Glomerular endothelial cell (primary cell): ENCODE results near the gene USP13. TPM values are rescaled to one million over a fixed set of nuclear protein-coding genes. Genes with fewer than 3 reads are reported as not detected.

Experiments
- DNase-seq: peaks from one replicate; pipeline ENCODE4 v3.0.0-alpha.2; 2011; ENCODE audit warnings: low read depth, low spot score; ENCODE audit errors: extremely low read depth
- total RNA-seq: library from RNA; depleted of rRNA; stranded (reverse); fragments of >200 nt; gene quantifications from 2 replicates; pipeline ENCODE4 v1.2.3, GENCODE V29; 2015

USP13 gene
- total RNA-seq, 1 donor from 2014 or later = 23.3 TPM

GRCh38 chr3:179731544-179731943, 78.7 kb downstream of the USP13 start:
- no peak for DNase-seq

- DNase-seq = no peak
These were observed 80.0 kb downstream of the USP13 start for GRCh38 chr3:179732661-179733348.

- no peak for DNase-seq
These were observed 81.0 kb downstream of the USP13 start for GRCh38 chr3:179733797-179734196.

GRCh38 chr3:179734497-179735281, 81.8 kb downstream of the USP13 start:
- no peak for DNase-seq

- DNase-seq = no peak
These were observed 82.5 kb downstream of the USP13 start for GRCh38 chr3:179735321-179735720.

GRCh38 chr3:179738998-179739397, 86.2 kb downstream of the USP13 start:
- no peak for DNase-seq

- DNase-seq = no peak
These were observed 87.2 kb downstream of the USP13 start for GRCh38 chr3:179739816-179740594.

- no peak for DNase-seq
These were observed 91.1 kb downstream of the USP13 start for GRCh38 chr3:179743913-179744312.

GRCh38 chr3:179744667-179745066, 91.8 kb downstream of the USP13 start:
- no peak for DNase-seq

- no peak for DNase-seq
These were observed 92.2 kb downstream of the USP13 start for GRCh38 chr3:179745079-179745478.

GRCh38 chr3:179745716-179746115, 92.9 kb downstream of the USP13 start:
- DNase-seq = no peak

GRCh38 chr3:179750720-179751328, 98.0 kb downstream of the USP13 start:
- DNase-seq = no peak

GRCh38 chr3:179760944-179761343, 108.1 kb downstream of the USP13 start:
- DNase-seq = no peak

GRCh38 chr3:179765396-179765795, 112.6 kb downstream of the USP13 start:
- no peak for DNase-seq

- no peak for DNase-seq
These were observed 113.7 kb downstream of the USP13 start for GRCh38 chr3:179766416-179767133.

- DNase-seq = no peak
These were observed 115.2 kb downstream of the USP13 start for GRCh38 chr3:179768080-179768479.

- no peak for DNase-seq
These were observed 116.8 kb downstream of the USP13 start for GRCh38 chr3:179769411-179770247.

- no peak for DNase-seq
These were observed 119.0 kb downstream of the USP13 start for GRCh38 chr3:179771797-179772196.

- DNase-seq = no peak
These were observed 119.5 kb downstream of the USP13 start for GRCh38 chr3:179772297-179772696.
